ENCODE results near the gene ZNF37A.
"Not testable (repeated sequence)": the region's sequence is repeated elsewhere in the genome, so short reads cannot be mapped to it uniquely, and the experiment has no call there.

ZNF37A gene

GRCh38 chr10:38150891-38151463 lies 56.8 kb downstream of the ZNF37A start:
- not testable (repeated sequence) for DNase-seq

GRCh38 chr10:38156416-38157269 lies 62.5 kb downstream of the ZNF37A start:
- DNase-seq, result no peak

- no peak for DNase-seq
Observed at GRCh38 chr10:38157270-38157685, 63.1 kb downstream of the ZNF37A start.

- no peak for DNase-seq
Observed at GRCh38 chr10:38159004-38159403, 64.9 kb downstream of the ZNF37A start.

- no peak for DNase-seq
Observed at GRCh38 chr10:38163617-38164016, 69.5 kb downstream of the ZNF37A start.

GRCh38 chr10:38174336-38174735 lies 80.2 kb downstream of the ZNF37A start:
- no peak for DNase-seq

GRCh38 chr10:38184477-38184876 lies 90.3 kb downstream of the ZNF37A start:
- no peak for DNase-seq
